EH (cell line): ENCODE data around the gene PTPN22.
A peak's percentile ranks its signal among the peaks of the same experiment; 100 is the strongest.

Experiments
- DNase-seq: peaks from one replicate; pipeline ENCODE4 v3.0.0-alpha.2; 2015; ENCODE audit warnings: low read depth

PTPN22 gene

DNA sequence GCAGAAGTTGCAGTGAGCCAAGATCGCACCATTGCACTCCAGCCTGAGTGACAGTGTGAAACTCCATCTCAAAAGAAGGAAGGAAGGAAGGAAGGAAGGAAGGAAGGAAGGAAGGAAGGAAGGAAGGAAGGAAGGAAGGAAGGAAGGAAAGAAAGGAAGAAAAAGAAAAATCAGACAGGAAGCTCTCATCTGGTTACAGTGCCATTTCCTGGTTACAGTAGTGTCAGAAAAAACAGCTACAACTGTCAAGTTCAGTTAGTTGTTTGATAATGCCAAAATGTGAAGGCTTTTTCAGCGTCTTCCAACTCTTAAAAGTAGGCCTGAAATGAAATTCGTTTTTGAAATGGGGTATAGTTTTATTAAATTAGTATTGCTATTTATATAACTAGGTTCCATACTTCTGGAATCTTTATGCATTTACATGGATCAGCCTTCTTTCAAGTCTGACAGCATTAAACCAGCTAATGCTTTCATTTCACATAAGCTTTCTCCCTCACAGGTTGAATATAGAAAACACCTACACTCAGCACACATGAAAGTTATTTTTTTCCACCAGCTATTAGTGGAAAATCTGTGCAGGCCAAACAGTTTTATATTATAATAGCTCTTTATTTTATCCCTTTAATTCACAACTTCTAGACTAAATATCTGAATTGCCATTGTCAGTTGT lies 21.2 kb downstream of the PTPN22 start:
- no peak for DNase-seq

DNA sequence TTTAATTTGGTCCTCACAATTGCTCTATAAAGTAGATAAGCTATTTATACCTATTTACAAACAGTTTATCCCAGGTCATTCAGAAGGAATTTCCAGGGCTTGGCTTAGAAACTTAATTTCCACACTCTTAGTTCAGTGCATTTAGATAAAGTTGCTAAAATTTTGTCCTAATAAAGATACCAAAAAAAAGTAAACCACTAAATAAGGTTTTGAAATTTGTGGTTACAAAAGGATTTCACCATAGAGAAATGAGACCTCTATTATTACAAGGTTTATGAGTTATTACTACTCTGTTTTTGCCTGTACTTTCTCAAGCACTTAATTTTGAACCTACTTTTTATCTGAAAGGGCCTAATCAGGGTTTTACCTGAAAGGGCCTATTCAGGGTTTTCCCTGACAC lies 22.4 kb downstream of the PTPN22 start:
- DNase-seq = no peak

DNA sequence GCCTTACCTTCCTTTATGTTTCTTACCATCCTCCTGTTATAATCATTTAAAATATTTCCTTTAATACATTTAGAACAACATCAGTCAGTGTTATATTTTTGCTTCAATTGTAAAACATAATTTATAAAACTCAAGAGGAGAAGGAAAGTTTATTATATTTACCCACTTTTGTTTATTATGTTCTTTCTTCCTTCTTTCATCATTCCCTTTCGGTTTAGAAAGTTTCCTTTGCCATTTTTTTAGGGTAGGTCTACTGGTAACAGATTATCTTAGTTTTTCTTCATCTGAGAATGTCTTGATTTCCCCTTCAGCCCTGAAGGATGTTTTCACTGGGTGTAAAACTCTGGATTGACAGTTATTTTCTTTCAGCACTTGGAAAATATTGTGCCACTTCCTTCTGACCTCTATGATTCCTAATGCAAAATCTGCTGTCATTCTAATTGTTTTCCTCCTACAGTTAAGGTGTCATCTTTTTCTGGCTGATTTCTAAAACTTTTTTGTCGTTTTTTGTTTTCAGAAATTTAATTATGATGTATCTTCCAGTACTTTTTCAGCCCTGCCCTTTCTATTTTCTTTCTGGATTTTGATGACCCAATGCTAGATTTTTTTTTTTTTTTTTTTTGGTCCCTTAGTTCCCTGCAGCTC lies 25.0 kb downstream of the PTPN22 start:
- DNase-seq = no peak

DNA sequence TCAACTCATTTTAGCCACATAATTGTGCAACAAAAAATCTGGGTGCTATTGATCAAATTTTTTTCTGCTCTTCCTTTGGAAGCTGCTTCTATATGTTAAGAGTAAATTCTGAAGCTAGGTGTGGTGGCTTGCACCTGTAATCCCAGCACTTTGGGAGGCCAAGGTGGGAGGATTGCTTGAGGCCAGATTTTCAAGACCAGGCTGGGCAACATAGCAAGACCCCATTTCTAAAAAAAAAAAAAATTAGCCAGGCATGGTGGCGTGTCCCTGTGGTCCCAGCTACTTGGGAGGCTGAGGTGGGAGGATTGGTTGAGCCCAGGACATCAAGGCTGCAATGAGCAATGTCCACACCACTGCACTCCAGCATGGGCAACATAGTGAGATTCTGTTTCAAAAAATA lies 35.0 kb downstream of the PTPN22 start:
- DNase-seq = no peak

DNA sequence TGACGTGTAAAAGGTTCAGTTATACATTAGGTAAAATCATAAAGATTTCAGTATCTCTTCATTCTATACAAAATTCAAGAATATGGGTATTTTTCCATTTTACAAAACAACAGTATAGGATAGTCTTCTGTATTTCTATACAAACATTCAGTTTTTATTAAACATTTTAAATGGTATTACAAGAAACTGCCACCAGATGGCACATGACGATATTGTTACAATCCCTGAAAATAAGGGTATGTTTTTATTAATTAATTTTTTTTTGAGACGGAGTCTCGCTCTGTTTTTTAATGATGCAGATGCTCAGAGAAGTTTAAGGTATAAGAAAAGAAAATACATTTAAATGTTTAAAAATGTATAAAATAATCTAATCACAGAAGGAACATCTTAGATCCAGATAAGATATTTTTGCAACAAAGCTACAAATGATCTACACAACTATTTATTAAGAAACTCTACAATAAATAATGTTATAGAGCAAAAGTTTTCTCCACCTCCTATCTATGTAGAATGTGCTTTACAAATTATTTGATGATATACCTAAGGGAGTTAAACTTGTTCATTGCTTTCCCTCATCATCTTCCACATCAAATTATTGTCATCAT lies 35.7 kb downstream of the PTPN22 start:
- peak; percentile 63 for DNase-seq

DNA sequence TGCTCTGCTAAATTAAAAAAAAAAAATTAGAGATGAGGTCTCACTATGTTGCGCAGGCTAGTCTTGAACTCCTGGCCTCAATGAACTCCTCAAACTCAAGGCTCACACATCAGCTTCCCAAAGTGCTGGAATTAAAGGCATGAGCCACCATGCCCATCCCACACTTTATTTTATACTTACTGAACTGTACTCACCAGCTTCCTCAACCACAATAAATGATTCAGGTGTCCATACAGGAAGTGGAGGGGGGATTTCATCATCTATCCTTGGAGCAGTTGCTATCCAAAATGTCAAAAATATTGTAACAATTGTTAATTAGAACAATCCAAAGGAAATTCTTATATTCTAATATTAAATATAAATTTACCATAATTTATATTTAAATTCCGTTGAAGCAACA lies 36.8 kb downstream of the PTPN22 start:
- DNase-seq = no peak

DNA sequence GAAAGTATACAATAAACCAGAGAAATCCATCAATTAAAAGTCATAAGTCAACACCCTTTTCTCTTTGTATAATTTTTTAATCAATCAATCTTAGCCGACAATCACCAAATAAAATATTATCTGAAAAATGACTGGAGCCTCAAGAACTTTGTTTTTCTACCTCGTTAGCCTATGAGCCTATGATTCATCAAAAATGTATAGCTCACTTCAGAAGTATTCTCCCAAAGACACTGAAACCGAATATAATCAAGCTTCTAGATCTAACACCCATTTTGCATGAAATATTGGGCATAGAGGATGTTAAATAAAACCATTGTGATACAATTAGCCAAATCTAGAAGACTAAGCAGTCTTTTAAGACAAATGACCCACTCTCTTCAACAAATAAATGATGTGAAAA lies 41.5 kb downstream of the PTPN22 start:
- DNase-seq = peak; percentile 60

DNA sequence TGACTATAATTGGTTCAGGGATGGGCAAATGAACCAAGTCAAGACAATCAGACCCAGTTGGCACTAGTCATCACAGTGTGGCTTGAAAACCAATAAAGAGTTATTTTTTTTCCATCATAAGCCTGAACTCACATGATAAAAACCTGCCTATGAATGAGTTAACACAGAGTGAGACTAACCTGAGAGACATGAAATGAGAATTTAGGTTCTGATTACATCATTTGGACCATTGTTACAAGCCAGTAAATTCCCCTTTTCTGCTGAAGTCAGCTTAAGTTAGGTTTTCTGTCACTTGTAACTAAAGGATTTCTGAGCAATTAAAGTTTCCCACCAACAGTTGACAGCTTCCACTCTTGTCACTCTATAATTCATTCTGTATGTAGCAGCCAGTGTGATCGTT lies 49.6 kb downstream of the PTPN22 start:
- no peak for DNase-seq

DNA sequence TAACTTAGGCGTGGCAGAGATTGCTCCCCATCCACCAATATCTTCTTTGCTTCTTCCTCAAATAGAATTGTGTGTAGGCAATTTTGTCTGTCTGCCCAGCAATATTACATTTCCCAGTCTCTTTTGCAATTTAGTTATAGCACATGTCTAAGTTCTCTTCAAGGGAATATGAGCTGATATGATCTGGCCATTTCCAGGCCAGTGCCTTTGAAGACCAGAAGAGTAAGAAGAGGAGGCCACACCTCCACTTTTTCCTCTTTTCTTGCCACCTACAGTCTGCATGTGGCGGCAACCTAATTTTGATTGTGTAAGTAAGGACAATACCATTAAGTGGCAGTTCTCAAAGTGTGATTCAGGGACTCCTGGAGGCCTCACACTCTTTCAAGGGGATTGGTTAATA lies 52.9 kb downstream of the PTPN22 start:
- no peak for DNase-seq

DNA sequence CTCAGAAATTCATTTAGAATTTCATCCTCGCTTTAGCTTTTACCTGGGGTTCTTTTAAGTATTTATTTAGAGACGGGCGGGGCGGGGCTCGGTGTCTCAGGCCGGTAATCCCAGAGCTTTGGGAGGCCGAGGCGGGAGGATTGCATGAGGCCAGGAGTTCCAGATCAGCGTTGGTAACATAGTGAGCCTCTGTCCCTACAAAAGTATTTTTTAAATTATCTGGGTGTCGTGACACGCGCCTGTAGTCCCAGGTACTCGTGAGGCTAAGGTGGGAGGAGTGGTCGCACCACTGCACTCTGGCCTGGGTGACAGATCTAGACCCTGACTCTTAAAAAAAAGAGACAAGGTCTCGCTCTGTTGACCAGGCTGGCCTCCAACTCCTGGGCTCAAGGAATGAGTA lies 58.3 kb downstream of the PTPN22 start:
- DNase-seq = no peak

DNA sequence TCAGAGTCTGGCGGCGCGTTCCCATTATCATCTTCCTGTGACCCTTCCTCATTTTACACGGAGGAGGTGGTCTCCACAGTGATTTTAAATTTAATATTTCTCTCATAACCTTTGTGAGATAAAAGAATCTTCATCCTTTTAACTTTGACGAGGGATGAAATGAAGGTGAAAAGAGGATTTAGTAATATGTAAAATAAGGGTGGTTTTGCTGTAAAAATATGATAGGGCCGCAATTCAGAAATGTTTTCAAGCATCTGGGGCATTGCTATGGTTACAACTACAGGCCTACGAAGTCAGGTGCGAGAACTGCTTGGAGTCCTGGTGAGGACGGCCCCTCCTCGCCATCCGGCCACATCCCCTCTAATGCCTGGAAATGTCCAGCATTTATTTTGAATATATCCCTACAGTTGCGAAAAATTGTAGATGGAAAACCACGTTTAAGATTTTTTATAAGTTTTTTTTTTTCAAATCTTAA lies 58.8 kb downstream of the PTPN22 start:
- DNase-seq = no peak

DNA sequence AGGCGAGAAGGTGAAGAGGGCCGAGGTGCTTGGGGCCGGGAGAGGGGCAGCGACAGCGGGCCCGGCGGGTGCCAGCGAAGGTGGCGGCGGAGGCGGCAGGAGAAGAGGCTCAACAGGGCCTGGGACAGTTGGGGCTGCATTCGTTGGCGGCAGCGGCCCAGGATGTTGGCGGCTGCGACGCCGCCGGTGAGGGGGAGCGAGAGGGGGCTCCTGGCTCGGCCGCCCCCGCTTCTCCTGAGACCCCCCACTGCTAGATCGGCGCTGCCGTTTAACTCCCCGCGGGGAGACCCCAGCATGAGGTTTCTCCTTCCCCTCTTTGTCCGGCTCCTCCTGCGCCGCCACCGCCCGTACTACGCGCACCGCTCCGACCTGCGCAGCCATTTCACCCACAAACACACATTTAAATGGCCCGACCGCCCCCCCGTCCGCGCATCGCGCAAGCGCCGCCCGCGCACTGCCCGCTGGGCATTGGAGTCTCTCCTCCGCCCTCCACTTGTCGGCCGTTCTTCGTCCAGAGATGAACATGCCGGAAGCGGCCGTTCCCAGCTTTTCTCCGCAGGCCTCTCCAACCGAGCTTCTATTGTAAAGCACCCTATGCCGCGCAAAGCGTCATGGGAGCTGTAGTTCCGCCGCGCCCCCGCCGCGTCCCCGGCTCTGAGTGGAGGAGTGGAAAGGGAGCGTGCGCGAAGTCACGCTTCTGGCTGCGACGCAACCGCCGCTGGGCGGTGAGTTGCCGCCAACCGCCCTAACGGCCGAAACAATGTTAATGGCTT lies 59.4 kb downstream of the PTPN22 start, which contains the start of gene RSBN1:
RSBN1 (minus strand) TSS at position 589 of the 773 bp plus-strand sequence; CDS start at position 525, 64 bp downstream.
- DNase-seq = peak; percentile 100

DNA sequence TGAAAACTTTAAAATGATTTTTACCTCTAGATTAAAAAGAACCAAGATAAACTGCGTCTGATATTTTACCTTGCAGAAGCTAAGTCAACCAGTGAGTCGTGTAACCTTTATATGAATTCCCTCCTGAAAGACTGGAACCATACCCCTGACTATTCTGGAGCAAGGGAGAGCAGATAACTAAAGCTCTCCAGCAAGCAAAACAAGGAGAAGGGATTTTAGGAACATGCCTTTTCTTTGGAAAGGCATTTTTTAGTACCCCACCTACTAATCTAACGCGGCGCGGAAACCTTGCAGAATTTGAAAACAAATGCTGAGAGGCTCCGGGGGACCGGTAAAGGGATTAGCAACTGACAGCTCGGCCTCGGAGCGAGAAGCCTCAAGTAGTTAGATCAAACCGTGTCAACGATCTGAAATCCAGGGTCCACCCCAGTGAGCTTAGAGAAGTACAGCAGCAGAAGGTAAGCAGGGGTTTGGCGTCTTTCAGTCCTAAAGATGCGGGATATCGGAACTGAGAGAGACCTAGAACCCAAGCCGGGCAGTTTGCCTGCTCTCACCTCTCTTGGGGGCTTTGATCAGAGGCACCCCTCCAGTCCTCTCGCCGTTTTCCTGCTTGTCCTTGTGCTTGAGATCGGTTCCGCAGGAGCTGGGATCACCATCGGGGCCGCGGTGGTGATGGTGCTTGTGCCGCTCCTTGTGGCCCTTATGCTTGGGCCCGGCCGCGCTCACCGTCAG lies 60.2 kb downstream of the PTPN22 start:
- peak; percentile 31 for DNase-seq

DNA sequence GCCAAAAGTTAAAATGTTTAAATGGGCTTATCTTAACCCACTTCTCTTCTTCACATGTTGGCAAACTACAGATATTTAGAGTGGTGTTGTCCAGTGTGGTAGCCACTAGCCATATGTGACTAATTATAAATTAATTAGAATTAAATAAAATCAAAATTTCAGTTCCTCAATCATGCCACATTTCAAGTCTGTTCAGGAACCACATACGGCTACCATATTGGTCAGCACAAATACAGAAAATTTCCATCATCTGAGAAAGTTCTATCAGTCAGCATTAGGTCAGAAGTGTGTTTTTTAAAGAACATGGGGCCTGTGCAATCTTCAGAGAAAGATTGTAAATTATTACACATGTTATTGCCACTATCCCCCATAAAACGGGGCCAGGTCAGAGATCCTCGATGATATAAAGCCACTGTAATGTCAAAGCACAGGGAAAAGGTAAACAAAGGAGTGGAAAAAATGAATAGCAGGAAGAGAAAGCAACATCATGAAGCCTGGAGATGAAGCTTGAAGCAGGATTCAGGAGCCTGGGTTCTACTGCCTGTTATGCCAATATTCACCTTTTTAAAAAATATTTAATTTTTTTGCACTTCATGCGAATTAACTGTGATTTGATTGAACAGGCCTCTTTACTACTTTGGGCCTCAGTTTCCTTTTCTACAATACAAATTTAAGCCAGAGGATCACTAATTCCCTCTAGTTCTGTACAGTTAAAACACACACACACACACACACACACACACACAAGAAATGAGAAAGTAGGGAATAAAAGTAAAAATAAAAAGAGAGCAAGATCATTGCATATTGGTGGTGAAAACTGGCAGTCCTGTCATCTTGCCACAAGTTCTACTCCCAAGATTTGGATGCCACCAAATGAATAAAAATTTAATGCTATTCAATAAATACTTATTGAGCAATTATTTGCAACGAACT lies 61.6 kb downstream of the PTPN22 start:
- DNase-seq = peak; percentile 75

DNA sequence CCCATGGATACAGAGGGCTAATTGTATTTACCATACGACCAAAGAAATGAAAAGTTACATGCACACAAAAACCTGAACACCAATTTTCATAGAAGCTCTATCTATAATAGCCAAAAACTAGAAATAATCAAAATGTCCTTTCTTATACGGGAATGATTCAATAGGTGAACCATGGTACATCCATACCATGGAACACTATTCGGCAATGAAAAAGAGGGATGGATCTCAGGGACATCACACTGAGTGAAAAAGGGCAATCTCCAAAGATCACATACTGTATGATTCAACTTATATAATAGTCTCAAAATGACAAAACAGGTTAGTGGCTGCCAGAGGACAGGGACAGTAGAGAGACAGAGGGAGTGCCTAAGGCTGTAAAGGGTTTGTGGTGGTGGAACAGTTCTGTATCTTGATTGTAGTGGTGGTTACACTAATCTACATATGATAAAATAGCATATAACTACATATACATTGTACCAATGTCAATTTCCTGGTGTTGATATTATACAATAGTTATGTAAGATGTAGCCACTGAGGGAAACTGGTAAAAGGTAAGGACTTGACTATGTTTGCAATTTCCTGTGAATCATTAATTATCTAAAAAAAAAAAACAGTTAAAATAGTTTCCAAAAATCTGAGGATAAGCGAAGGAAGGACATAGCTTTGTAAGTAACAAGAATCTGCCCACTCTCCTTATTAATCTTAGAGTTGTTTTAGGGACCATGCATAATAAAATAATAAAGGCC lies 62.9 kb downstream of the PTPN22 start:
- peak; percentile 32 for DNase-seq

DNA sequence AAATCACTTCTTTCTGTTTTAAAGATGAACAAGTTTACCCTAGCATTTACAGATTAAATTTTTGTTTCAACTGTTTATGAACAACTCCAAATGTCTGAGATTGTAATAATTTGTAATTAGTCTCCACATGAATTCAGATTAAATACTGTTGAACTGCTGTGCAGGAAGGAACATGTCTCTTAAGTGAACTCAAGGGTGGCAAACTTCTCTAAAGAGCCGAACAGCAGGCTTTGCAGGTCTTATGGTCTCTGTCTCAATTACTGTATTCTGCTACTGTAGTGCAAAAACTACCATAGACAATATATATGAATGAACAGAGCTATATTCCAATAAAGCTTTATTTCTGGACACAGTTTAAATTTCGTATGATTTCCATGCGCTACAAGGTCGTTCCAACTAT lies 65.9 kb downstream of the PTPN22 start:
- DNase-seq = no peak

DNA sequence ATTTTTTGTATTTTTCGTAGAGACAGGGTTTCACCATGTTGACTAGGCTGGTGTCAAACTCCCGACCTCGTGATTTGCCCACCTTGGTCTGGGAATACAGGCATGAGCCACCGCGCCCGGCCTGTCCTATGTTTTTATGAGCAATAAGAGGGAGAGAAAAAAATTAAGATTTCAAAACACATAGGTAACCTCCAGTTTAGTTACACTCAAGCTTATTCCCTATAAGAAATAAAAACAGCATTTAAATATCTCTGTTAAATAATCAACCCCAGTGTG lies 66.3 kb downstream of the PTPN22 start:
- DNase-seq = no peak

DNA sequence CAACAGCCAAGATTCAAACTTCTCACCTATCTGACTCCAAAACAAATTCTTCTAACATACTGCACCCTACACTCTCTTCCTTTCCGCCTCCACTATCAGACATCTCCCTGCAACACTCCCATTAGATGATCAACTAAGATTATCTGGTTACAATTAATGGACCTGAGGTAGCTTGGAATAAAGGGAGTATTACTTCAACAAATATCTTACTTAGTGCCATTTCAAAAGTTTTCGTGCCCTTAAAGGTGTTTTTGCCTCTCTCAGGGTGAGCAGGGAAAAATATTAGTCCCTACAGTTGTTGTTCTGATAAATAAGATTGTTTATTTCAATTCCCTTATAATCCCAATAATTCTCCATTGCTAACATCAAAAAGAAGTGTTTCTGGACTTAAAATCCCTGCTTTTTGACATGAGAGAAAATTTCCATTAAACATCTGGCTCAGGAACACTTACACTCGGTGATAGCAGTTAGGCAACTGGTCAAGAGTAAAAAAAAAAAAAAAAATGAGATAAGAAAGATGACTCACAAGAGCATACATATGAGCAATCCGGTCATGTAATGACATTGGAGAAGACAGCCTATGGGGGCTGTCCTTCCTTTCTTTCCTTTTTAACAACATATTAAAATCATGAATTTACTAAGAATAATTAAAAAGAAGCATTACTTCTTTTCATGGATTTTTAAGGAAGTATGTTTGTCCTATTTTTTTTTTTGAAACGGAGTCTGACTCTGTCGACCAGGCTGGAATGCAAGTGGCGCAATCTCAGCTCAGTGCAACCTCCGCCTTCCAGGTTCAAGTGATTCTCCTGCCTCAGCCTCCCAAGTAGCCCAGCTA lies 66.9 kb downstream of the PTPN22 start:
- DNase-seq = peak; percentile 75

DNA sequence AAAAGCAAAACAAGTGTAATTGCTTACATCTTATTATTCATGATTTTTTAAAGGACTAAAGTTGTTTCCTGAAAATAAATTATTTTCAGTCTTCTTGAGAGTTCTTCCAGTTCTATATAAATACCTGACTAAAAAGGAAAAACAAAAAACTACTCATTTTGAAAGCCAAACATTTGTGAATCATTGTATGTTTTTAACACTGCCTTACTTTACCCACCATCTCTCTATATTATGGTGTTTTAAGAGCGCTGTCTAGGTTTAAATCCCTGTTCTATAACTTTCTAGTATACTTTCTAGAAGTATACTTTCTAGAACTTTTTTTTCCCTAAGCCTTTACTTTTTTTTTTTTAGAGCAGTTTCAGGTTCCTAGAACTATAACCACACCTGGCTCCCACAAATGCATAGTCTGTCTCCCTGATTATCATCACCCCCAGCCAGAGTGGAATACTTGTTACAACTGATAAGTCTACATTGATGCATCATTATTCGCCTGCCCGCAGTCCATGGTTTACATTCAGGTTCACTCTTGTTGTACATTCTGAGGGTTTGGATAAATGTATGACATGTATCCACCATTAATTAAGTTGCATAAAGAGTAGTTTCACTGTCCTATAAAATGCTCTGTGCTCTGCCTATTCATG lies 69.0 kb downstream of the PTPN22 start:
- DNase-seq = no peak
